Measurements from ENCODE around the gene HIVEP3. TPM values are rescaled to one million over a fixed set of nuclear protein-coding genes. Genes with fewer than 3 reads are reported as not detected.

HIVEP3 gene
- polyA plus RNA-seq, 1 of the 3 experiments (the other 2 are of a cell fraction), result 6.4 TPM

GRCh38 chr1:41589395-41589794 lies 329.3 kb downstream of the HIVEP3 start:
- no peak for DNase-seq
- H3K27me3 ChIP-seq (ENCODE audit: insufficient read depth), result no peaks in the 10 kb centered on the region
- no peaks in the 10 kb centered on the region for H3K79me2 ChIP-seq (ENCODE audit: insufficient read depth)
- H3K4me1 ChIP-seq (ENCODE audit: control insufficient read depth in 1 of 2, insufficient read depth in 2 of 2, low read depth in 1 of 2, low read length in 1 of 2), result no peaks in the 10 kb centered on the region
- no peak overlapping the region for H3K9ac ChIP-seq
- no peak overlapping the region for H3K4me3 ChIP-seq (ENCODE audit: low read depth in 2 of 2, low read length in 1 of 2)
- no peaks in the 10 kb centered on the region for H4K20me1 ChIP-seq (ENCODE audit: insufficient read depth)
- H3K9me3 ChIP-seq, result no peaks in the 10 kb centered on the region
- ChIA-PET CTCF (interaction anchor here (1.2 to 1.9 kb wide), 3 partner anchors 10 to 69 kb away, joined by 3 to 13 read pairs (median 6); no protein-coding TSS in a partner anchor), POLR2A (interaction anchor here (0.6 to 1.3 kb wide), 2 partner anchors 11 to 198 kb away, joined by 3 to 5 read pairs; no protein-coding TSS in a partner anchor)
- no peak for TF ChIP-seq RFX5 (IDR thresholded peaks at IDR 0.05; ENCODE audit: low read length)
- no peak for TF ChIP-seq RCOR1 (IDR thresholded peaks at IDR 0.05; ENCODE audit: low read length)
- TF ChIP-seq ELF1 (IDR thresholded peaks at IDR 0.05), result no peak
- no peak for TF ChIP-seq FOSL2 (IDR thresholded peaks at IDR 0.05; ENCODE audit: borderline replicate concordance, low read depth)
- no peak for TF ChIP-seq NRF1 (IDR thresholded peaks at IDR 0.05; ENCODE audit: low read depth, low read length)
- TF ChIP-seq POLR2AphosphoS5 (IDR thresholded peaks at IDR 0.05; ENCODE audit: low read depth, low read length), result no peak
- no peak for TF ChIP-seq FOXJ3 (CRISPR knock-in tag; IDR thresholded peaks at IDR 0.05)
- no peak for TF ChIP-seq GATA2 (CRISPR knock-in tag; IDR thresholded peaks at IDR 0.05)
- TF ChIP-seq JUND (IDR thresholded peaks at IDR 0.05), result no peak
- no peak for TF ChIP-seq SMC3 (IDR thresholded peaks at IDR 0.05; ENCODE audit: low read depth, low read length)
- TF ChIP-seq USF2 (IDR thresholded peaks at IDR 0.05; ENCODE audit: borderline replicate concordance, low read depth, low read length), result no peak
- no peak for TF ChIP-seq IRF3 (IDR thresholded peaks at IDR 0.05; ENCODE audit: low read depth, low read length)
- no peak for TF ChIP-seq MEF2A (IDR thresholded peaks at IDR 0.05; ENCODE audit: borderline replicate concordance, low read depth)
- TF ChIP-seq RAD21 (IDR thresholded peaks at IDR 0.05; ENCODE audit: low read length), result no peak
- TF ChIP-seq NFIC (IDR thresholded peaks at IDR 0.05; ENCODE audit: borderline replicate concordance), result no peak
- no peak for TF ChIP-seq CTCF (IDR thresholded peaks at IDR 0.05)
- TF ChIP-seq REST (IDR thresholded peaks at IDR 0.05; ENCODE audit: low read depth, low read length), result no peak
- TF ChIP-seq YY1 (IDR thresholded peaks at IDR 0.05; ENCODE audit: low read depth), result no peak
- no peak for TF ChIP-seq EZH2phosphoT487 (IDR thresholded peaks at IDR 0.05; ENCODE audit: borderline replicate concordance, low read depth)
- H3K27ac ChIP-seq (ENCODE audit: low read depth in 2 of 2, low read length in 1 of 2), result no peak overlapping the region
- no peak overlapping the region for H2AFZ ChIP-seq (ENCODE audit: low read depth)
- WGBS (ENCODE audit: low lambda C conversion rate), result 91% methylated on average over 5 of the region's 5 CpGs
- no peaks in the 10 kb centered on the region for H3F3A ChIP-seq (replicated peaks; ENCODE audit: insufficient read depth)
- H3K4me2 ChIP-seq, result no peak overlapping the region
- H3K36me3 ChIP-seq (replicated peaks in 1 of 2; ENCODE audit: control insufficient read depth in 1 of 2, insufficient read depth in 2 of 2, low read length in 1 of 2), result no peaks in the 10 kb centered on the region
- no peaks in the 10 kb centered on the region for H3K9me2 ChIP-seq
